ENCODE measurements around the gene IL13RA2. TPM values are rescaled to one million over a fixed set of nuclear protein-coding genes. Genes with fewer than 3 reads are reported as not detected.

IL13RA2 gene
- total RNA-seq, 1 experiment from 2014 or later: 8.1 TPM

DNA sequence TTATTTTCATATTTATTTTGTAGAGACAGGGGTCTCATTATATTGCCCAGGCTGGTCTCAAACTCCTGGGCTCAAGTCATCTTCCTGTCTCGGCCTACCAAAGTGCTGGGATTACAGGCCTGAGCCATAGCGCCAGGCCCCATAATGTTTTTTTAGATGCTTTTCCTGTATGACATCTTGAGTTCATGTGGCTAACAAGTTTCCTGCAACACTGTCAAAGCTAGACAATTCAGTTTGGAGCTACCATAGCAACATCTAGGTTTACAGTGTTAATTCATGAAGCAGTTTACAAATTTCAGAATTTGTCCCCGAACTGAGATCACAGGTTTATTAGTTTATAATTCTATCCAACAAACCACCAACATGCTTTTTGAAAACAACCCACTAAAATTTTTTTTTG is 6.4 kb upstream of the IL13RA2 start:
- Histone ChIP-seq H3K79me2 (ENCODE audit: low read length) (no peaks in the 10 kb centered on the region), H3K27ac (ENCODE audit: low read length) (peak overlapping the region; percentile 95), H3F3A (ENCODE audit: low read length, unreplicated experiment) (peaks cover 4% of the 10 kb centered on the region), H3K36me3 (ENCODE audit: low read depth, low read length) (no peaks in the 10 kb centered on the region), H3K4me1 (ENCODE audit: insufficient read depth, low read length) (peaks cover 53% of the 10 kb centered on the region), H3K9ac (ENCODE audit: low read length) (peak overlapping the region; percentile 72), H3K9me2 (replicated peaks; ENCODE audit: low read length) (no peaks in the 10 kb centered on the region), H3K9me3 (ENCODE audit: low read length) (no peaks in the 10 kb centered on the region), H4K20me1 (ENCODE audit: low read length) (no peaks in the 10 kb centered on the region), H3K27me3 (ENCODE audit: low read length) (no peaks in the 10 kb centered on the region), H2AFZ (ENCODE audit: low read length) (no peak overlapping the region), H3K4me2 (ENCODE audit: low read length) (0 out of 2 replicates have a peak overlapping the region, but pooled peaks have one; percentile 10), H3K4me3 (ENCODE audit: low read length) (no peak overlapping the region)
- ChIA-PET POLR2A (ENCODE audit: unreplicated experiment) (no interaction called here), CTCF (no interaction called here)
- BruUV-seq (replicated peaks): no TSS peak
- intact Hi-C loops (cut with micrococcal nuclease): loop anchor here (5.0 kb wide), 1 partner anchor 47 kb away; no protein-coding TSS in a partner anchor
- TF ChIP-seq, protein P1, sequence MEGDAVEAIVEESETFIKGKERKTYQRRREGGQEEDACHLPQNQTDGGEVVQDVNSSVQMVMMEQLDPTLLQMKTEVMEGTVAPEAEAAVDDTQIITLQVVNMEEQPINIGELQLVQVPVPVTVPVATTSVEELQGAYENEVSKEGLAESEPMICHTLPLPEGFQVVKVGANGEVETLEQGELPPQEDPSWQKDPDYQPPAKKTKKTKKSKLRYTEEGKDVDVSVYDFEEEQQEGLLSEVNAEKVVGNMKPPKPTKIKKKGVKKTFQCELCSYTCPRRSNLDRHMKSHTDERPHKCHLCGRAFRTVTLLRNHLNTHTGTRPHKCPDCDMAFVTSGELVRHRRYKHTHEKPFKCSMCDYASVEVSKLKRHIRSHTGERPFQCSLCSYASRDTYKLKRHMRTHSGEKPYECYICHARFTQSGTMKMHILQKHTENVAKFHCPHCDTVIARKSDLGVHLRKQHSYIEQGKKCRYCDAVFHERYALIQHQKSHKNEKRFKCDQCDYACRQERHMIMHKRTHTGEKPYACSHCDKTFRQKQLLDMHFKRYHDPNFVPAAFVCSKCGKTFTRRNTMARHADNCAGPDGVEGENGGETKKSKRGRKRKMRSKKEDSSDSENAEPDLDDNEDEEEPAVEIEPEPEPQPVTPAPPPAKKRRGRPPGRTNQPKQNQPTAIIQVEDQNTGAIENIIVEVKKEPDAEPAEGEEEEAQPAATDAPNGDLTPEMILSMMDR (conservative IDR thresholded peaks at IDR 0.05; ENCODE audit: low read depth, low read length): no peak
- no peak for TF ChIP-seq EZH2 (IDR thresholded peaks at IDR 0.05; ENCODE audit: low read length, unreplicated experiment)
- no peak for TF ChIP-seq EZH2phosphoT487 (IDR thresholded peaks at IDR 0.05; ENCODE audit: borderline replicate concordance, low read length)
- no peak for ATAC-seq
- no peak for DNase-seq

DNA sequence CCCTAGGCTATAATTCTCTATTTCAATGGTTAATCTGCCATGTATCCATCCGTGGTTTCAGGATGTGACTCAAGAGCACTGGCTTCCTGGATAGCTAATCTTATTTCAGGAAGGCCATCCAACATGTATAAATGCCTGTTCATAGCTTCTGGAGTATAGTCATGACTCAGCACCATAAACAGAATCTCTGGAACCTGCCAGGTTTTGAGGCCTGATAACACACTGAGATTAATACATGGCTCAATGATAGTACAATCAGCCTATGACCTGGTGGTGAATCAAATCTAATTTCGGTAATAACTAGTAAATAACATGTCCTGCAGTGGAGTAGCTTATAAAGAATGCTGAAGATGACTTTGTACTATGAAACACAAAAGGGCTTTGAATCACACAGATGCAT is 5.7 kb upstream of the IL13RA2 start:
- intact Hi-C loops (cut with micrococcal nuclease): loop anchor here (5.0 kb wide), 1 partner anchor 46 kb away; no protein-coding TSS in a partner anchor
- H3K27ac ChIP-seq (ENCODE audit: low read length): peak overlapping the region; percentile 95
- ATAC-seq: peak; percentile 83

DNA sequence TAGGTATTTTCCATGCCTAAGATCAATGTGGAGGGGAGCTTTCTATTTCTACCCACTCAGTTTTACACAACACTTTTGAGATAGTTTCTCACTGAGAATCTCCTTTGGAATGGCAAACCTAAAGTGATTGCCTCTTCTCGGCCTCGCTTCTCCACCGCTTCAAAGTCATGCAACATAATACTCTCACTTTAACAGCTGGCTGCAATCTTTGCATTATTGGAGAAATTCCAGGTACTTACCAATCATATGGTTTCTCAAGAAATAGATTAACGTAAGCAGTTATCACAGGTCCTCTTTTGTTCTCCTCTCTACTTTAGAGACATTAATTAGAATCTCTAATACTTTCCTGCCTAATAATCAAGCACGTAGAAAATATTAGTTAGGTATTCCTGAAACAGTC is 3.7 kb upstream of the IL13RA2 start:
- no peak overlapping the region for H3K4me2 ChIP-seq (ENCODE audit: low read length)
- no peak overlapping the region for H2AFZ ChIP-seq (ENCODE audit: low read length)
- CTCF ChIA-PET: no interaction called here
- POLR2A ChIA-PET (ENCODE audit: unreplicated experiment): no interaction called here
- DNase-seq: no peak
- H3K4me1 ChIP-seq (ENCODE audit: insufficient read depth, low read length): peaks cover 55% of the 10 kb centered on the region
- no peaks in the 10 kb centered on the region for H4K20me1 ChIP-seq (ENCODE audit: low read length)
- no peak for ATAC-seq
- H3K79me2 ChIP-seq (ENCODE audit: low read length): no peaks in the 10 kb centered on the region
- peak overlapping the region; percentile 95 for H3K27ac ChIP-seq (ENCODE audit: low read length)
- TF ChIP-seq EZH2phosphoT487 (IDR thresholded peaks at IDR 0.05; ENCODE audit: borderline replicate concordance, low read length): no peak
- TF ChIP-seq EZH2 (IDR thresholded peaks at IDR 0.05; ENCODE audit: low read length, unreplicated experiment): no peak
- TF ChIP-seq, protein P1 (conservative IDR thresholded peaks at IDR 0.05; ENCODE audit: low read depth, low read length): no peak
- H3K9me2 ChIP-seq (replicated peaks; ENCODE audit: low read length): no peaks in the 10 kb centered on the region
- H3F3A ChIP-seq (ENCODE audit: low read length, unreplicated experiment): peaks cover 4% of the 10 kb centered on the region
- no peaks in the 10 kb centered on the region for H3K27me3 ChIP-seq (ENCODE audit: low read length)
- intact Hi-C loops (cut with micrococcal nuclease): loop anchor here (5.0 kb wide), 1 partner anchor 44 kb away; no protein-coding TSS in a partner anchor
- no peaks in the 10 kb centered on the region for H3K36me3 ChIP-seq (ENCODE audit: low read depth, low read length)
- H3K4me3 ChIP-seq (ENCODE audit: low read length): no peak overlapping the region
- BruUV-seq (replicated peaks): no TSS peak
- no peaks in the 10 kb centered on the region for H3K9me3 ChIP-seq (ENCODE audit: low read length)
- H3K9ac ChIP-seq (ENCODE audit: low read length): no peak overlapping the region

More for the DNA sequence above, 5.7 kb upstream of the IL13RA2 start:
- H3K9me3 ChIP-seq (ENCODE audit: low read length): no peaks in the 10 kb centered on the region
- H2AFZ ChIP-seq (ENCODE audit: low read length): no peak overlapping the region
- POLR2A ChIA-PET (ENCODE audit: unreplicated experiment): interaction anchor here (0.6 kb wide), 1 partner anchor 48 kb away, joined by 3 read pairs; no protein-coding TSS in a partner anchor
- peaks cover 60% of the 10 kb centered on the region for H3K4me1 ChIP-seq (ENCODE audit: insufficient read depth, low read length)
- peaks cover 4% of the 10 kb centered on the region for H3F3A ChIP-seq (ENCODE audit: low read length, unreplicated experiment)
- H3K9ac ChIP-seq (ENCODE audit: low read length): no peak overlapping the region; the same call in 1 of the 2 replicates
- H3K79me2 ChIP-seq (ENCODE audit: low read length): no peaks in the 10 kb centered on the region
- no peaks in the 10 kb centered on the region for H3K27me3 ChIP-seq (ENCODE audit: low read length)
- BruUV-seq (replicated peaks): no TSS peak
- H3K9me2 ChIP-seq (replicated peaks; ENCODE audit: low read length): no peaks in the 10 kb centered on the region
- CTCF ChIA-PET: interaction anchor here (0.6 kb wide), 1 partner anchor 31 kb away, joined by 3 read pairs; no protein-coding TSS in a partner anchor
- no peak overlapping the region for H3K4me3 ChIP-seq (ENCODE audit: low read length)
- no peaks in the 10 kb centered on the region for H3K36me3 ChIP-seq (ENCODE audit: low read depth, low read length)
- H4K20me1 ChIP-seq (ENCODE audit: low read length): no peaks in the 10 kb centered on the region
- peak; percentile 93 for DNase-seq
- H3K4me2 ChIP-seq (ENCODE audit: low read length): no peak overlapping the region
- TF ChIP-seq EZH2 (IDR thresholded peaks at IDR 0.05; ENCODE audit: low read length, unreplicated experiment): no peak
- TF ChIP-seq, protein P1 (conservative IDR thresholded peaks at IDR 0.05; ENCODE audit: low read depth, low read length): no peak
- TF ChIP-seq EZH2phosphoT487 (IDR thresholded peaks at IDR 0.05; ENCODE audit: borderline replicate concordance, low read length): no peak
